Activated CD4-positive, alpha-beta T cell treated with anti-CD3 and anti-CD28 coated beads, Interleukin-2, Interleukin-6, amounts not matched to agents 100 ng/mL and 50 ng/mL, durations not matched to agents 16 hours and 8 hours (primary cell): ENCODE results near the gene STAM.

Experiments
- DNase-seq: peaks from one replicate; pipeline ENCODE4 v3.0.0-alpha.2; 2020

Gene STAM

DNA sequence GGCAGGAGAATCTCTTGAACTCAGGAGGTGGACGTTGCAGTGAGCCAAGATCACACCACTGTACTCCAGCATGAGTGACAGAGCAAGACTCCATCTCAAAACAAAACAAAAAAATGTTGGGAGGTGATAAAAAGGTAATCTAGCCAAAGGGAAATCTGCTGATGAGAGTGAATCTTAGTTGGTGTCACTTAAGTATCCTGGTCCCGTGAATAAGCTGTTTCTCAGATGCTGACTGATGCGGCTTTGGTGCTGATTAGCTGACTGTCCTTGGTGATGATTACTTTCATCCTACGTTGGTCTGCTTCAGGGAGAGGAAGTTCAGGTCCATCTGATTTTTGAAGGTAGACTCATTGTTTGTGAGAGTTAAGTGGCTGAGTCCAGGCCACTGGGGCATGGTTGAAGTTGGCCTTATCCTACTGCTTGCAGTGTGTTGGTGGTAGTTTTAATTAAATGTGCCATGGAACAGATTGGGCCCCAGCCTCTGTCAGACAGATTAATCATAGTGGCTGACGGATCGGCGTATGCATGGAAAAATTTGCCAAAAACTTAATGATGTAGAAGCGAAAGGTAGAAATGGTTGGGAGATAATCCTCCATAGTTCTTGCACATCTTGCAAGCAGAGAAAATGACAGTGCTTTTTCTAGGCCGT is 90.6 kb downstream of the STAM start:
- DNase-seq: no peak

DNA sequence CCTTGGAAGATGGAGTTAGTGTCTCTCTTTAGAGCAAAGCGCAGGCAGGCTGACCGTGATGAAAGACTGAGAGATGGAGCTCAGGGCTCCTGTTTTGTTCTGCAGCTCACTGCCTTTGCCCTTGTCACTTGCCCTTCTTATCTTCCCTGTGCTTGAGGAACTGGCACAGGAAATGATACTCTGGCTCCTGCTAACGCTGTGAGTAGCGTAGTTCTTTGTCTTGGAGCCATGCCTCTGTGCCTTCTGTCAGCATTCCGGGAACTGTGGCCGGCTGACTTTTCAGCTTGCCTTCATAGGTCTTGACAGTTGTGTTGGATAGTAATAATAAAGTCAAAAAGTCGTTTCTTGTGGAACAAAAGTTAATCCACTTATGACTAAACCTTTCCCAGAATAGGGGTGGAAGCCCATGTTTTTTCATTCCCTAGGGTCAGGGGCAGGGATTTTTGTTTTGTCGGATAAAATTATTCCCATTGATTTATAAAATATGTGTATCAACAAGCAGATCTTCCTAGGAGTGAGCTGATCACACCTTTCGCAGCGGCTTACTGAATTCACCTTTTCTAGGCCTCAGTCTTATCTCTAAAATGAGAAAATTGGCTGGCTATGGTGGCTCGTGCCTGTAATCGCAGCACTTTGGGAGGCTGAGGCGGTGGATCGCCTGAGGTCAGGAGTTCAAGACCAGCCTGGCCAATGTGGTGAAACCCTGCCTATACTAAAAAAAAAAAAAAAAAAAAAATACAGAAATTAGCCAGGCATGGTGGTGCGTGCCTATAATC is 91.4 kb downstream of the STAM start:
- DNase-seq: no peak

DNA sequence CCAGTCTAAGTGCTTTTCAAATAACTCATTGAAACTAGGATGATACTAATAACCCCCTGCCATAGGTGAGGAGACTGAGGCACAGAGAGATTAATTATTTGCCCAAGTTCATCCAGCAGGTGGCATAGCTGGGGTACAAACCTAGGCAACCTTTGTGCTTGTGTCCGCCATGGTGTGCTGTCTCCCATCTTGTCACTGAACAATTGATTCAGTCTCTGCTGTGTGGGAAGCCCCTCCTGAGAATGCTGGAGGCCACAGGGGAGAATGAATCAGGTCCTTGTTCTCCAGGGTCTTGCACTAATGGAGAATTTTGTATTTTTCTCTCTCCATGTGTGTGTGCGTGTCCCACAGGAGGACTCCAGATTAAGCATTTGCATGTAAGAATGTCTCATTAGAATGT is 92.3 kb downstream of the STAM start:
- DNase-seq: no peak

DNA sequence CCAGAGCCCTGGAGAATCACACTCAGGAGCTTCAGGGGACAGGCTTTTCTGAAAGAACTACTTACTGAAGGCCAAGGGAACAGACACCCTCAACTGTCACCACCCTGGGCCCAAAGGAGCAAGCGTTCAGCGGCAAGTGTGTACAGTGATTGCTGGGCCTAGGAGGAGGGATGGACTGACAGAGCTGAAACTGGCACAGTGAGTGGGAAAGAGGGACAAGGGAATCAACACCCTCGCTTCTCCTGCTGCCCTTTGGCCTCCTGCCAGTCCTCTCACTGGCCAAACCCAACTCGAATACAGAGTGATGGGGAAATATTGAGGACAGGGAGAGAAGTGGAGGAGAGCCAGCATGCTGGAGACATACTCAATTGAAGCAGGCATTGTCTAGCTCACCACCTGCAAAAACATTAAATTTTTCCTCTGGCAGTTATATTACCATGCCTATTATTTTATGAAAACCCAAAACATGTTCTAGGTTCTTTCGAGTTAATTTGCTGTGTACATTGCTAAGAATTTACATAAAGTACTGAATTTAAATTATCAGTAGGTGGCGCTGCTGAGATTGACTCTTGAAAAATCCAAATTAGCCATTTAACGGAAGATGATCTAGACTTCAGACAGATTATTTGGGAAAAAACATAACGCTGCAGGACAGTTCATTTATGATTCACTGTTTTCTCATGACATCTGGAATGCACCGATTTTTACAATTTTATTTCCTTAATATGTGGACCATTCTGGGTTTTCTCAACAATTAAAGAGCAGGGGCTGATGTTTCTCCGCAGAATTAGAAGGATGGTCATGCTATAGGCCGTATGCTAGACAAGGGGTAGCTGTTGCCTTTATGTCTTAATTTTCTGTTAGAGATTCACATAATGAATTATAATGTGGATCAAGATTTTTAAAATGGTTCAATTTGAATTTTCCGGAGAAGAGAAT is 93.3 kb downstream of the STAM start:
- peak; percentile 26 for DNase-seq

DNA sequence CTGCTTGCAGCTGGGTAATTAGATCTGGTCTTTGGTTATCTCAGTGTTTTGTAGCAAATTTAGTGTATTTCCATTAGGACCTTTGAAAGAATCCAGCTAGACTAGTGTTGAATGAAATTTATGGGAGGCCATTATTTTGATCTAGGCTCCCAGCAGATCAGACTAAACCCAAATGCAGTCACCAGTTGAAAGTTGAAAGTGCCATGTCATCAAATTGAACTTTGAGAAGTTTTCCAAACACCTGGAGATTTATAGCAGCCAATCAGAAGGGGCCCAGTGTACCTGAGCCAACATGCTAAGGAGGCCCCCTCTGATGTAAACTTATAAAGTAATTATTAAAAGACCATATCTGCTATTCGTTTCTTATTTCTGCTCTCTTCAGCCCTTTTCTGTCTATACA is 96.7 kb downstream of the STAM start:
- no peak for DNase-seq

DNA sequence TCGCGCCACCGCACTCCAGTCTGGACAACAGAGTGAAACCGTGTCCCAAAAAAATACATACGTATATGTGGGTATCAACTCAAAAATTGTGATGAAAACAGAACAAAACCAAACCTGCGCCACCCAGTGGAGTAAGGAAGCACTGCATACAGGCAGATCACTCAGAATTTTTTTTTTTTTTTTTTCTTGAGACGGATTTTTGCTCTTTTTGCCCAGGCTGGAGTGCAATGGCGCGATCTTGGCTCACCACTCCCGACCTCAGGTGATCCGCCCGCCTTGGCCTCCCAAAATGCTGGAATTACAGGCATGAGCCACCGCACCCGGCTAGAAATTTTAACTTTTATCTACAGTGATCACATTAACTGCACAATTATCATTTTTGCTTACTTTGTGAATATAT is 99.0 kb downstream of the STAM start:
- peak; percentile 74 for DNase-seq

DNA sequence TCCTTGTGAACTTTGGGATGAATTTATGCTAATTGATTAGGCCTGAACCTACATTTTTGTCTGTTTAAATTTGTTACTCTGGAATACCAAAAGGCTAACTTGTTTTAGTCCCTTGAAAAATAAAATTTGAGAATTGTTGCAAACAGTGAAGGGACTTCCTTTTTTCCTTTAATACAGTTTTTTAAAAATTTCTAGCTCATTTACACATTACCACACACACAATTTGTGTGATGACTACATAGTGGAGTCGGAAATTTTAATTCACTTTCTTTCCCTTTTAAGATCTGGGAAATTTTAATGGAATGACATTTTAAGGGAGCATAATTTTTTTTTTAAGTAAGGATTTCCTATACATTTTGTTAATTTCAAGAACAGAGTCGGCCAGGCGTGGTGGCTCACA is 99.5 kb downstream of the STAM start:
- no peak for DNase-seq

DNA sequence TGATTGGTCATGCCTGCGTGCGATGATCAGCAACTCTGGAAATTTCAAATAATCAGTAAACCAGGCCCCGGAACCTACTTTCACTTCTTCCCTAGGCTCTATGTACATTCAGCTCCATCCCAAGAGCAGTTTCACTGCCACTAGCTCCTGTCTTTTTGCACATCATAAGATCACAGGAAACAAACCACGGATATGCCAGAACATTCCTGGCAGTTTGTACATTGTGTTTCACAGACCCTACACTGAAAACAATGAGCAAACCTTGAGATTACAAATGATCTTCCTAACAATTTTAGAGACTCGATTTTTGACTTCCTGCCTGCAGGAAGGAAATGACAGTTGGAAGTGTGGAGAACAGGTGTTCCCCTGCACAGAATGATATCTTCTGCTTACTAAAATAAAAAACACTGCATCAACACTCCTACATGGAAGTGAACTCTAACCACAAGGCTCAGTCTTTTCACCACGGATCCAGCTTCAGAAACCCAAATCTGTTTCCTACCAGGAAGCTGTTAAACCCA is 100.5 kb downstream of the STAM start:
- no peak for DNase-seq

DNA sequence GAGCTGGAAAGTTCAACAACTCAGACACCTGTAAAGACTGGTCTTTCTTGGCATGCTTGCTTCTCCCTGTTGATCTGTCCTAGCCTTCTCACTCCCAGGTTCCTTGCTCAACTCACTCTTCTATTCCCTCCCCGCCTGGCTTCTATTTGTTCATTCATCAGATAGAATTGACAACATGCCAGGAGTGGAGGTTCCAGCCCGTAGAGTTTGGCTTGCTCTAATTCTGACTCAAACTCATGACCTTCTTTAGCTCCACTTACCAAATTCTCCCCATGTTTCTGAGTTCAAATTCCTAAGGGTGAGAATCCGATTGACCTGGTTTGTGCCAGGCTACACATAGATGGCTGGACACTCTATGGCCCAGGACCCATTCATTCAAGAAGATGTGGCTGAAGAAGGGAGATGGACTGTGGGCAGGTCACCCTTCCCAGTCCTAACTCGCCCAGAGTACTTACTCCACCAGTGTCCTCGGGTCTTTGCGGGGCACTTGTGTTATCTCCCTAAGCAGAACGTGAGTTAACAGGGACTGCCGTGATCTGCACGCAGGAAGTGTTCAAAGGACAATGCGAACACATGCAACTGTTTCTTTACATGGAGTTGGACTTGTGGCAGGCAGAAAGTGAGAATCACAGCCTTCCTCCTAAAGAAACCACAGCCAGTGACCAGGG is 104.1 kb downstream of the STAM start:
- DNase-seq: no peak

DNA sequence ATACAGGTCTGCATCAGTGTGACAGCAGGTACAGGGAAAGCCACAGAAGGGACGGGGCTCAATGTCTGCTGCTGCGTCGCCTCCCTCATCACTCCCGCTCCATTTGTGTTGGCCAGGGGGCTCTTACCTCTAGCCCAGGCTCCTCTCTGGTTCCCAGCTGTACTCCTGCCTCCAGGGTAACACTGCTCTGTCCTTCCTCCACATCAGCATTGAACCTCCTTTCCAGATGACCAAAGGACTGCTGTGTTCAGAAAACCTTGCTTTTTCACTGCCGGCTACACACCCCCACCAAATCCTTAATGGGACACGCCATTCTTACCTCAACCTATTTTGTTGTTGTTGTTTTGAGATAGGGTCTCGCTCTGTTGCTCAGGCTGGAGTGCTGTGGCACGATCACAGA is 105.9 kb downstream of the STAM start:
- no peak for DNase-seq

DNA sequence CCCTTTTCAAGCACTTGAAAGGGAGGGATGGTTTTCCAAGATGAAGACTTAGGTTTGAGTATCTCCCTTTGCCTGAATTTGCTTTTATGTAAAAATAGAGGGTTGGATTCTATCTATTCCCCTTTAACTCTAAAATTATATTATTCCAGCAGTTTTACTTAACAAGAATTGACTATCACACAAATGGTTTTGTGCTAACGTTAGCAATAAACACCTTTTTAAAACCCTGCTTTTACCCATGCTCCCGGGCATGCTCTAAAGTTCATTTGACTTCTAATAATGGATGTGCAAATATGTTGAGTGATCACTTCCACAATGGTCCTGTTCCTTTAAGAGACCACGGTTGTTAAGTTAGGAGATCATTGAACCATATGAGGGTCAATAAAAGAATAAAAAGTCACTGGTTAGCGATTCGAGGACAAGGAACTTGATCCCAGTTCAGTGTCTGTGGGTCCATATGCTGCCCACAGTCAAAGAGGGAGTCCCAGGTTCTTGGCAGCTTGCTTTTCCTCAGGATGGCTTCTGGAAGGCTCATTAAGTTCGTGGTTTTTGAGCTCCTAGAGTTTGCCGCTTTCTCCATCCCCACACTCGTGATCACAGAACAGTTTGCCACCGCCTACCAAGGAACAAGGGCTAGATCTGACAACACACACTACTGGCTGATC is 108.0 kb downstream of the STAM start, which contains the start of gene TMEM236:
Gene TMEM236 (plus strand): TSS at position 421 of the 665 bp plus-strand sequence. CDS start 95 bp downstream, at position 516.
- DNase-seq: no peak

DNA sequence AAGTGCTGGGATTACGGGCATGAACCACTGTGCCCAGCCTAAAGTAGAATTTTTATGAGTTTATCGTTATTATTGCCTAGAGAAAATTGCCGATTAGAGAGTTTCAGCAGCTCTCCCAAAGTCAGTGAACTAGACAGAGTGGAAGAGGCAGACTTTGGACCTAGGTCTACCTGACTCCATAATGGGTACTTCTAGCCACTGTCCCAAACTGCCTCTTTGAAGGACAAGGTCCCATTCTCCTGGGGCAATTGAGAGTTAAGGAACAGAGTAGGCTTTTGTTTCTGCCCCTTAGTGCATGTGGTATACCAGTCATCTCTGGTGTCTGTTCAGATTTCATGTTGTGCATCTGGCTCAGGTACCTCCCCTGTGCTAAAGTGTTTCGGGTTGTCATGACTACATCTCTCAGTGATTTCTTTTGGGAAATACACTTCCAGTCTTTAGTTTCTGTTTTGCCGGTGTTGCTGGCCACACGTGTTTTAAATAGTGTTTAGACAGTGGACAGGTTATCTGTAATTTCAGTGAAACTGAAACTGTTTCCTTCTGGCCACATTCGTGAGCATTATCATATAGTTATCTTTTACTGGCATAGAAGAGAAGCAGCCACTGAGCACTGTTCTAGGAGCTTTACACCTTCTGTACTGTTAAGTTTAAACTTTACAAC is 112.7 kb downstream of the STAM start:
- DNase-seq: peak; percentile 30

DNA sequence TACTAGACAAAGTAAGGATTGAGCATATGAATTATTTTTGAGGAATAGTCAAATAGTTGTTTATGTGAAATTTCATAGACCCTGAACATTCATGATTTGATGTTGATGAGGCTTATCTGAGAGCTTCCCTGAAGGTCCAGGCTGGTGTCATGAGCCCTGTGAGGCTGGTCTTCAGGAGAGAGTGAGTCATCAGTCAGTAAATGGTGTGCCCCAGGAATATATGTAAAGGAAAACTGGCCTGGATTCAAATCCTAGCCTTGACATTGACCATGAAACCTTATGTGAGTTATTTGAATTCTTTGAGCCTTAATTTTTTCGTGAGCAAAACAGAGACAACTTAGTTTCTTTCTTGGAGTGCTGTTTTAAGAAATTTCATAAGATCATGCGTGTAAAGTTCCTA is 114.2 kb downstream of the STAM start:
- no peak for DNase-seq

DNA sequence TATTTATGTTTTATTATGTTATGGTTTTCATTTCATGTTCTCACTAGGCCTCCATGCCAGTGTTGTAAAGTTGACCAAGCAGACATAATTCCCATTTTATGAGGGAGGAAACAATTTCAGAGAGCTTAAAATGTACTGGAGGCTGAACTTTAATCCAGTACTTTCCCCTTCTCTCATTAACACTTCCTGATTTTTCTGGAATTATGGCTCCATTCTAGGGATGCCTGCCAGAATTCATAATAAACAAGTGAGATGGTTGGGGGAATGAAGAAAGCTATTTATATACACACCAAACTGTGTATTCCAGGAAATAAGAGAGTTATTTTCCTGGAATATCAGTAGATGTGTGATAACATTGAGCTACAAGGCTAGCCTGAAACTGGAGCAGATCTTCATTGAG is 114.9 kb downstream of the STAM start:
- no peak for DNase-seq

DNA sequence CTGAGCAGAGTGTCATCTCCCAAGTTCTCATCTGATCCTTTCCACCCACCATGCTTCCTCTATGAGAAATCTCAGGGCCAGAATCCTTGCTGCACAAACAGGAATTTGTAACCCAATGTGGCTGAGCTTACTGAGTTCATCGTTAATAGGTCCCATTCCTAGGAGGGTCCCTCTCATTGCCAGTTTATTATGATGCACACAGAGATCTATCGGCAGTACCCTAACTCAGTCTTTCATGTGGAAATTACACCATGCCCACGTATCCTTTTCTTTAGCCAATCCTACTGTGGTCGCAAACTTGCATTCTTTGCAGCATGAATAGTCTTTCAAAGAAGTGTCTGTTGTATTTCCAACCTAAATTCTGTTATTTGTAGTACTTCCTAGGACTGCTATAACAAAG is 120.2 kb downstream of the STAM start:
- DNase-seq: no peak

DNA sequence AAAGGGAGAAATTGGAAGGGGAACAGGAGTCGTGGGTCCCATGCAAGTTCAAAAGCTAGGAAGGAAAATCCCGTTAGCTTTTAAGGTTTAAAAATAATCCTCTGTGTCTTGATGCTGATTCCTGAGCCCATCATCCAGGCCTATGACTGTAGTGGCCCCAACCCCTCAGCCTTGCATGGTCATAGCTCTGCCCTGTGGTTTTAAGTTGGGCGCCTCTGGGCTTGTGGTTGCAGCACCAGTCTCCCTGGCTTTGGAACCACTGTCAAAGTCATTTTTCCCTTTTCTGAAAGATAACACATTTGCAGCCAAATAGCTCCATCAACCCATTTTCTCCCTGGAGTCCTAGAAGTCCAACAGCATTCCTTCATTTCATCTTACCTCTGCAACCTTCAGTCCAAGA is 121.7 kb downstream of the STAM start:
- DNase-seq: no peak
